ENCODE results near the gene IRAK3. TPM values are rescaled to one million over a fixed set of nuclear protein-coding genes. Genes with fewer than 3 reads are reported as not detected.

Gene IRAK3
- total RNA-seq, 1 experiment from 2014 or later, result 0.44 TPM

- no CpG with 5 or more reads among the region's 28 CpGs for WGBS (ENCODE audit: extremely low coverage, insufficient read length, low lambda C conversion rate)
- no peak overlapping the region for H2BK12ac ChIP-seq (ENCODE audit: insufficient read length, low read depth, low read length)
Observed at GRCh38 chr12:66160704-66161103, 28.3 kb upstream of the IRAK3 start.

More at GRCh38 chr12:66160704-66161103, 28.3 kb upstream of the IRAK3 start:
- no peaks in the 10 kb centered on the region; the same call in 1 of the 2 replicates for H3K79me2 ChIP-seq (ENCODE audit: insufficient read depth, low read length)
- no peak for DNase-seq
- H3K27ac ChIP-seq (ENCODE audit: insufficient read length, low read depth, low read length), result no peak overlapping the region
- no peak overlapping the region for H2BK5ac ChIP-seq (ENCODE audit: insufficient read length, low read length)
- no peak overlapping the region for H3K4ac ChIP-seq (ENCODE audit: low read depth, low read length)
- H3T11ph ChIP-seq (ENCODE audit: low read length), result no peak overlapping the region
- H2BK20ac ChIP-seq (ENCODE audit: low read depth, low read length, poor library complexity, severe bottlenecking), result no peak overlapping the region
- H3K9me3 ChIP-seq (ENCODE audit: control insufficient read depth, low read depth, low read length), result no peaks in the 10 kb centered on the region
- no peak overlapping the region for H2AK5ac ChIP-seq (ENCODE audit: insufficient read length, low read length)
- no peak for TF ChIP-seq CTCF (conservative IDR thresholded peaks at IDR 0.05)
- no peak overlapping the region for H3K56ac ChIP-seq (ENCODE audit: insufficient read length, low read depth, low read length)
- no peaks in the 10 kb centered on the region for H4K20me1 ChIP-seq (ENCODE audit: control insufficient read depth, insufficient read depth, insufficient read length)
- no peak overlapping the region for H4K91ac ChIP-seq (ENCODE audit: insufficient read length, low read depth, low read length)
- no peak overlapping the region for H3K27ac Mint-ChIP-seq
- no peak overlapping the region for H3K4me3 Mint-ChIP-seq
- no peaks in the 10 kb centered on the region for H3K4me1 ChIP-seq (ENCODE audit: insufficient read depth, low read length)
- H3K23ac ChIP-seq (ENCODE audit: insufficient read length, low read depth, low read length), result no peak overlapping the region
- H3K36me3 Mint-ChIP-seq (ENCODE audit: insufficient read depth in 1 of 3, low read depth in 3 of 3), result peaks cover 7 to 14% (median 12%) of the 10 kb centered on the region in 3 experiments
- no peak overlapping the region for H3K14ac ChIP-seq (ENCODE audit: insufficient read depth, low read length)
- H3K27me3 ChIP-seq (ENCODE audit: insufficient read depth, low read length), result no peaks in the 10 kb centered on the region
- H4K5ac ChIP-seq (ENCODE audit: insufficient read length, low read depth, low read length), result no peak overlapping the region
- H3K4me2 ChIP-seq (ENCODE audit: insufficient read depth, insufficient read length, low read length), result no peak overlapping the region
- H3K9me3 Mint-ChIP-seq, result peaks cover 10 to 12% of the 10 kb centered on the region in 2 experiments; a peak in 3 of 5 replicates
- H3K9ac ChIP-seq (ENCODE audit: extremely low read depth, insufficient read length, low read length), result no peak overlapping the region
- no peak overlapping the region for H2BK15ac ChIP-seq (ENCODE audit: low read depth, low read length)
- no peaks in the 10 kb centered on the region for H3K79me1 ChIP-seq (ENCODE audit: insufficient read depth, low read depth, low read length, poor library complexity, severe bottlenecking)
- no peak overlapping the region for H3K18ac ChIP-seq (ENCODE audit: insufficient read length, low read depth, low read length)
- no peak overlapping the region for H2BK120ac ChIP-seq (ENCODE audit: low read depth, low read length, poor library complexity, severe bottlenecking)
- no peaks in the 10 kb centered on the region for H3K23me2 ChIP-seq (ENCODE audit: insufficient read length, low read depth, low read length, poor library complexity, severe bottlenecking)
- no peaks in the 10 kb centered on the region for H3K27me3 Mint-ChIP-seq (ENCODE audit: low read depth)
- H4K8ac ChIP-seq (replicated peaks; ENCODE audit: insufficient read length, low read depth, low read length), result no peak overlapping the region
- H3K4me1 Mint-ChIP-seq, result no peaks in the 10 kb centered on the region
- no peak overlapping the region for H2AFZ ChIP-seq (ENCODE audit: low read length)
